Endometrial microvascular endothelial cells (primary cell): Measurements from ENCODE around the gene STX11. TPM values are rescaled to one million over a fixed set of nuclear protein-coding genes. Genes with fewer than 3 reads are reported as not detected.
"Not testable (repeated sequence)": the region's sequence is repeated elsewhere in the genome, so short reads cannot be mapped to it uniquely, and the experiment has no call there.

Experiments
- in situ Hi-C: cut with HindIII; loops from 2 replicates; pipeline ENCODE4 v1.10.0; 2017; ENCODE audit warnings: low sequenced_read_pairs, low pct_unique_long_range_greater_than_20kb; ENCODE audit errors: inconsistent ontology term
- total RNA-seq: library from RNA; depleted of rRNA; stranded (reverse); fragments of >200 nt; gene quantifications from one replicate; pipeline ENCODE4 v1.2.3, GENCODE V29; 2015; ENCODE audit errors: inconsistent ontology term

Gene STX11
- total RNA-seq, result 14.0 TPM

- in situ Hi-C loops, result no loop called here
Measured at GRCh38 chr6:144149894-144150709, at the start of gene STX11. STX11 (plus strand) TSS chr6:144150517; CDS start chr6:144186628, 36,111 bp downstream.

GRCh38 chr6:144103026-144103563 lies 47.2 kb upstream of the STX11 start:
- in situ Hi-C loops, result no loop called here

GRCh38 chr6:144104488-144104887 lies 45.8 kb upstream of the STX11 start:
- in situ Hi-C loops, result no loop called here

- in situ Hi-C loops, result no loop called here
Measured at GRCh38 chr6:144104898-144105487, 45.3 kb upstream of the STX11 start.

GRCh38 chr6:144106206-144106605 lies 44.1 kb upstream of the STX11 start:
- in situ Hi-C loops, result no loop called here

GRCh38 chr6:144110210-144110609 lies 40.1 kb upstream of the STX11 start:
- in situ Hi-C loops, result no loop called here

- in situ Hi-C loops, result no loop called here
Measured at GRCh38 chr6:144113366-144113765, 37.0 kb upstream of the STX11 start.

GRCh38 chr6:144115219-144115618 lies 35.1 kb upstream of the STX11 start:
- in situ Hi-C loops, result no loop called here

GRCh38 chr6:144119376-144119775 lies 30.9 kb upstream of the STX11 start:
- in situ Hi-C loops, result no loop called here

- in situ Hi-C loops, result no loop called here
Measured at GRCh38 chr6:144122861-144123260, 27.5 kb upstream of the STX11 start.

- in situ Hi-C loops, result no loop called here
Measured at GRCh38 chr6:144123421-144123820, 26.9 kb upstream of the STX11 start.

- in situ Hi-C loops, result no loop called here
Measured at GRCh38 chr6:144123836-144124235, 26.5 kb upstream of the STX11 start.

GRCh38 chr6:144127097-144127496 lies 23.2 kb upstream of the STX11 start:
- in situ Hi-C loops, result no loop called here

- in situ Hi-C loops, result no loop called here
Measured at GRCh38 chr6:144129469-144129868, 20.8 kb upstream of the STX11 start.

GRCh38 chr6:144131248-144131709 lies 19.0 kb upstream of the STX11 start:
- in situ Hi-C loops, result no loop called here

- in situ Hi-C loops, result not testable (repeated sequence)
Measured at GRCh38 chr6:144132167-144132690, 18.1 kb upstream of the STX11 start.

GRCh38 chr6:144133225-144133821 lies 17.0 kb upstream of the STX11 start:
- in situ Hi-C loops, result no loop called here

GRCh38 chr6:144134176-144134575 lies 16.1 kb upstream of the STX11 start:
- in situ Hi-C loops, result no loop called here

- in situ Hi-C loops, result no loop called here
Measured at GRCh38 chr6:144134737-144135136, 15.6 kb upstream of the STX11 start.
